Measurements from ENCODE around the gene PIAS4. TPM values are rescaled to one million over a fixed set of nuclear protein-coding genes. Genes with fewer than 3 reads are reported as not detected.

The PIAS4 gene
- total and polyA plus RNA-seq, 10 of the 15 experiments (the other 5 are each of a cell fraction or from before 2014, with no cell fraction given) = 0.13 to 25.1 (median 11.3) TPM

DNA sequence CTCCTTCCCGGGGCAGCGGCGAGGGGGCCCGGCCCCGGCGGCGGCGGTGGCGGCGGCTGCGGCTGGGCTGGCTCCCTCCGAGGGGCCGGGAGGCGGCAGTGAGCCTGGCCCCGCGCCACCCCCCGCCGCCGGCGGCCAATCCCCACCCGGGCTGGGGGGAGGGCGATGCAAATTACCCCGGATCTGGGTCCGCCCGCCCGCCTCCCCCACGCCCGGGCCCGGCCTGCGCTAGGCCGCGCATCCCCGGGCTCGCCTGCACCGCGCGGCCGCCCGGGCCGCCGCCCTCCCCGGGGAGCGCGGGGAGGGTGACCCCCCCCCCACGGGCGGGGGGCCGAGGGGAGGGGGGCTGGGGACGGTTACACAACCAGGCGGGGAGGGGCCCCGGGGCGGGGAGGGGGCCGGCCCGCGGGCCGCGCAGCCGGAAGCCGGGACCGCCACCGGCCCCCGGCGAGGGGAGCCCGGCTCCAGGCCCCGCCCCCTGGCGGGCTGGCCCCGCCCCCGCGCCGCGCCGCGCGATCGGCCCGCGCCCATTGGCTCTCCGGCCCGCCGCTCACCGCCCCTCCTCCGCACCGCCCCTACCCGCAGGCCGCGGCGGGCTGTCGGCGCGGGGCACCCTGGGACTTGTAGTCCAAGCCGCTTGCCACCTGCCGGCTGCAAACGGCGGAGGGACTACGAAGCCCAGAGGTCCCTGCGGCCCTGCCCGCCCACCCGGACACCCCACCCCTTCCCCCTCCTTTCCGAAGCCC is 58.1 kb downstream of the PIAS4 start (continued):
- TF ChIP-seq, protein P1, sequence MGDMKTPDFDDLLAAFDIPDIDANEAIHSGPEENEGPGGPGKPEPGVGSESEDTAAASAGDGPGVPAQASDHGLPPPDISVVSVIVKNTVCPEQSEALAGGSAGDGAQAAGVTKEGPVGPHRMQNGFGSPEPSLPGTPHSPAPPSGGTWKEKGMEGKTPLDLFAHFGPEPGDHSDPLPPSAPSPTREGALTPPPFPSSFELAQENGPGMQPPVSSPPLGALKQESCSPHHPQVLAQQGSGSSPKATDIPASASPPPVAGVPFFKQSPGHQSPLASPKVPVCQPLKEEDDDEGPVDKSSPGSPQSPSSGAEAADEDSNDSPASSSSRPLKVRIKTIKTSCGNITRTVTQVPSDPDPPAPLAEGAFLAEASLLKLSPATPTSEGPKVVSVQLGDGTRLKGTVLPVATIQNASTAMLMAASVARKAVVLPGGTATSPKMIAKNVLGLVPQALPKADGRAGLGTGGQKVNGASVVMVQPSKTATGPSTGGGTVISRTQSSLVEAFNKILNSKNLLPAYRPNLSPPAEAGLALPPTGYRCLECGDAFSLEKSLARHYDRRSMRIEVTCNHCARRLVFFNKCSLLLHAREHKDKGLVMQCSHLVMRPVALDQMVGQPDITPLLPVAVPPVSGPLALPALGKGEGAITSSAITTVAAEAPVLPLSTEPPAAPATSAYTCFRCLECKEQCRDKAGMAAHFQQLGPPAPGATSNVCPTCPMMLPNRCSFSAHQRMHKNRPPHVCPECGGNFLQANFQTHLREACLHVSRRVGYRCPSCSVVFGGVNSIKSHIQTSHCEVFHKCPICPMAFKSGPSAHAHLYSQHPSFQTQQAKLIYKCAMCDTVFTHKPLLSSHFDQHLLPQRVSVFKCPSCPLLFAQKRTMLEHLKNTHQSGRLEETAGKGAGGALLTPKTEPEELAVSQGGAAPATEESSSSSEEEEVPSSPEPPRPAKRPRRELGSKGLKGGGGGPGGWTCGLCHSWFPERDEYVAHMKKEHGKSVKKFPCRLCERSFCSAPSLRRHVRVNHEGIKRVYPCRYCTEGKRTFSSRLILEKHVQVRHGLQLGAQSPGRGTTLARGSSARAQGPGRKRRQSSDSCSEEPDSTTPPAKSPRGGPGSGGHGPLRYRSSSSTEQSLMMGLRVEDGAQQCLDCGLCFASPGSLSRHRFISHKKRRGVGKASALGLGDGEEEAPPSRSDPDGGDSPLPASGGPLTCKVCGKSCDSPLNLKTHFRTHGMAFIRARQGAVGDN (IDR thresholded peaks at IDR 0.05) = no peak
- TF ChIP-seq BACH1 (IDR thresholded peaks at IDR 0.05; ENCODE audit: borderline replicate concordance) (peak; percentile 56; the same call in 1 of the 2 replicates), YY1 (IDR thresholded peaks at IDR 0.05; ENCODE audit: low read depth, low read length) (peak; percentile 20; the same call in 1 of the 2 replicates), TBL1XR1 (IDR thresholded peaks at IDR 0.05; ENCODE audit: low read depth, low read length) (peak; percentile 5; the same call in 1 of the 2 replicates), NR2C1 (IDR thresholded peaks at IDR 0.05) (peak; percentile 46; the same call in 1 of the 2 replicates), TARDBP (IDR thresholded peaks at IDR 0.05; ENCODE audit: borderline replicate concordance) (peak; percentile 73), ZSCAN29 (IDR thresholded peaks at IDR 0.05) (no peak), NFYB (IDR thresholded peaks at IDR 0.05; ENCODE audit: insufficient read depth, low read depth, low read length) (peak; percentile 83; the same call in 1 of the 2 replicates), TAF1 (IDR thresholded peaks at IDR 0.05; ENCODE audit: borderline replicate concordance, low read depth, low read length) (0 out of 2 replicates have a peak, but pooled peaks have one; percentile 47), CREB1 (IDR thresholded peaks at IDR 0.05; ENCODE audit: low read depth) (peak; percentile 50; the same call in 1 of the 2 replicates)
- TF ChIP-seq, protein P2, sequence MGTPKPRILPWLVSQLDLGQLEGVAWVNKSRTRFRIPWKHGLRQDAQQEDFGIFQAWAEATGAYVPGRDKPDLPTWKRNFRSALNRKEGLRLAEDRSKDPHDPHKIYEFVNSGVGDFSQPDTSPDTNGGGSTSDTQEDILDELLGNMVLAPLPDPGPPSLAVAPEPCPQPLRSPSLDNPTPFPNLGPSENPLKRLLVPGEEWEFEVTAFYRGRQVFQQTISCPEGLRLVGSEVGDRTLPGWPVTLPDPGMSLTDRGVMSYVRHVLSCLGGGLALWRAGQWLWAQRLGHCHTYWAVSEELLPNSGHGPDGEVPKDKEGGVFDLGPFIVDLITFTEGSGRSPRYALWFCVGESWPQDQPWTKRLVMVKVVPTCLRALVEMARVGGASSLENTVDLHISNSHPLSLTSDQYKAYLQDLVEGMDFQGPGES (IDR thresholded peaks at IDR 0.05) = 0 out of 2 replicates have a peak, but pooled peaks have one; percentile 54
- TF ChIP-seq, protein P3, sequence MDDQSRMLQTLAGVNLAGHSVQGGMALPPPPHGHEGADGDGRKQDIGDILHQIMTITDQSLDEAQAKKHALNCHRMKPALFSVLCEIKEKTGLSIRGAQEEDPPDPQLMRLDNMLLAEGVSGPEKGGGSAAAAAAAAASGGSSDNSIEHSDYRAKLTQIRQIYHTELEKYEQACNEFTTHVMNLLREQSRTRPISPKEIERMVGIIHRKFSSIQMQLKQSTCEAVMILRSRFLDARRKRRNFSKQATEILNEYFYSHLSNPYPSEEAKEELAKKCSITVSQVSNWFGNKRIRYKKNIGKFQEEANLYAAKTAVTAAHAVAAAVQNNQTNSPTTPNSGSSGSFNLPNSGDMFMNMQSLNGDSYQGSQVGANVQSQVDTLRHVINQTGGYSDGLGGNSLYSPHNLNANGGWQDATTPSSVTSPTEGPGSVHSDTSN (IDR thresholded peaks at IDR 0.05; ENCODE audit: insufficient replicate concordance, low read depth, low read length) = peak; percentile 97
